IMR-90 (cell line): ENCODE data around the gene H2BK1. TPM values are rescaled to one million over a fixed set of nuclear protein-coding genes. Genes with fewer than 3 reads are reported as not detected.

Experiments
- ATAC-seq: fragments of 200-7000 bp; cut with Tn5 transposase; 2 replicates; pipeline ENCODE4 v1.9.1; 2020; ENCODE audit warnings: low read depth, mild to moderate bottlenecking, moderate library complexity
- BruUV-seq: library from RNA; stranded (reverse); fragments of 400-500 nt; replicated peaks from 2 replicates; lab custom pipeline; 2021; lab: Mats Ljungman, UMichigan
- CTCF ChIA-PET: fragments of 300-600 bp; formaldehyde crosslinking; extraction: SDS; loops from one replicate; lab custom pipeline; 2021; ENCODE audit warnings: antibody characterized with exemption; lab: Yijun Ruan, JAX
- POLR2A ChIA-PET: fragments of 300-600 bp; sonication (Branson Sonifier 250); formaldehyde crosslinking; loops from one replicate; lab custom pipeline; 2022; ENCODE audit warnings: antibody characterized with exemption; ENCODE audit not compliant: unreplicated experiment; lab: Charles Lee
- DNase-seq: peaks from one replicate; pipeline ENCODE4 v3.0.0; 2013
- H2AFZ ChIP-seq: replicated peaks from 2 replicates; pipeline ENCODE3; 2013; ENCODE audit warnings: low read length, mild to moderate bottlenecking; ENCODE audit not compliant: poor library complexity
- H2AK5ac ChIP-seq: 2 replicates; pipeline ENCODE4 v1.6.1; 2013; ENCODE audit warnings: low read depth, low read length, inconsistent platforms
- H2AK9ac ChIP-seq: replicated peaks from 2 replicates; pipeline ENCODE3; 2013; ENCODE audit warnings: mild to moderate bottlenecking, low read depth, low read length, moderate library complexity; ENCODE audit not compliant: poor library complexity
- H2BK120ac ChIP-seq: 2 replicates; pipeline ENCODE4 v1.6.1; 2013; ENCODE audit warnings: low read depth, low read length, inconsistent platforms
- H2BK15ac ChIP-seq: 3 replicates; pipeline ENCODE4 v1.6.1; 2013; ENCODE audit warnings: low read depth, low read length, inconsistent platforms
- H2BK20ac ChIP-seq: 2 replicates; pipeline ENCODE4 v1.6.1; 2013; ENCODE audit warnings: low read depth, mild to moderate bottlenecking, inconsistent platforms, low read length, moderate library complexity
- H2BK5ac ChIP-seq: 2 replicates; pipeline ENCODE4 v1.6.1; 2013; ENCODE audit warnings: mild to moderate bottlenecking, low read depth, low read length, inconsistent platforms; ENCODE audit not compliant: poor library complexity, severe bottlenecking
- H3K14ac ChIP-seq: replicated peaks from 2 replicates; pipeline ENCODE4 v1.6.1; 2013; ENCODE audit warnings: low read depth, low read length, inconsistent platforms
- H3K18ac ChIP-seq: 2 replicates; pipeline ENCODE4 v1.6.1; 2013; ENCODE audit warnings: low read depth, low read length, control low read depth
- H3K23ac ChIP-seq: 2 replicates; pipeline ENCODE4 v1.6.1; 2013; ENCODE audit warnings: low read depth, low read length, inconsistent platforms
- H3K27ac ChIP-seq: 2 replicates; pipeline ENCODE4 v1.5.1; 2013; ENCODE audit warnings: mild to moderate bottlenecking, control low read depth, low read length; ENCODE audit not compliant: insufficient read depth
- H3K27me3 ChIP-seq: 2 replicates; pipeline ENCODE4 v1.6.1; 2013; ENCODE audit warnings: low read length; ENCODE audit not compliant: control insufficient read depth, insufficient read depth
- H3K36me3 ChIP-seq: 2 replicates; pipeline ENCODE4 v1.6.1; 2013; ENCODE audit warnings: low read length, mixed read lengths; ENCODE audit not compliant: control insufficient read depth, insufficient read depth
- H3K4ac ChIP-seq: 2 replicates; pipeline ENCODE4 v1.6.1; 2013; ENCODE audit warnings: low read depth, low read length, inconsistent platforms
- H3K4me1 ChIP-seq: 2 replicates; pipeline ENCODE4 v1.6.1; 2013; ENCODE audit warnings: low read length, mixed read lengths; ENCODE audit not compliant: control insufficient read depth, insufficient read depth
- H3K4me2 ChIP-seq: 2 replicates; pipeline ENCODE4 v1.6.1; 2013; ENCODE audit warnings: low read depth, mild to moderate bottlenecking, control low read depth, low read length, moderate library complexity
- H3K4me3 ChIP-seq: 2 replicates; pipeline ENCODE4 v1.5.1; 2013; ENCODE audit warnings: low read depth, mild to moderate bottlenecking, control low read depth, low read length, moderate library complexity; ENCODE audit not compliant: insufficient read depth
- H3K56ac ChIP-seq: 2 replicates; pipeline ENCODE4 v1.6.1; 2013; ENCODE audit warnings: low read length, inconsistent platforms; ENCODE audit not compliant: insufficient read depth; ENCODE audit errors: extremely low read depth
- H3K79me1 ChIP-seq, 2 experiments: 2 replicates each; pipeline ENCODE4 v1.6.1; 2013; ENCODE audit warnings: low read length in 2 of 2, inconsistent platforms in 1 of 2, low read depth in 1 of 2
- H3K9ac ChIP-seq: 2 replicates; pipeline ENCODE4 v1.6.1; 2013; ENCODE audit warnings: low read depth, low read length, control low read depth
- H3K9me1 ChIP-seq: 2 replicates; pipeline ENCODE4 v1.6.1; 2013; ENCODE audit warnings: low read length, inconsistent platforms; ENCODE audit not compliant: insufficient read depth
- H3K9me3 ChIP-seq: 2 replicates; pipeline ENCODE4 v1.6.1; 2013; ENCODE audit warnings: low read length; ENCODE audit not compliant: control insufficient read depth, insufficient read depth
- H4K20me1 ChIP-seq: 2 replicates; pipeline ENCODE4 v1.6.1; 2013; ENCODE audit warnings: low read length, inconsistent platforms; ENCODE audit not compliant: insufficient read depth
- H4K5ac ChIP-seq: 2 replicates; pipeline ENCODE4 v1.6.1; 2013; ENCODE audit warnings: mild to moderate bottlenecking, low read depth, low read length, control low read depth
- H4K8ac ChIP-seq, 2 experiments: 2 replicates each; pipeline ENCODE4 v1.6.1; 2013; ENCODE audit warnings: low read depth in 2 of 2, low read length in 2 of 2, control low read depth in 1 of 2, inconsistent platforms in 1 of 2
- H4K91ac ChIP-seq: 2 replicates; pipeline ENCODE4 v1.6.1; 2013; ENCODE audit warnings: low read depth, low read length, inconsistent platforms; ENCODE audit not compliant: insufficient read depth
- CEBPB ChIP-seq: IDR thresholded peaks from 2 replicates; pipeline ENCODE4 v1.6.1; 2012; ENCODE audit warnings: low read depth, low read length, improper control_type of control experiment
- CTCF ChIP-seq: conservative IDR thresholded peaks from 2 replicates; pipeline ENCODE4 v1.5.1; 2012; ENCODE audit warnings: mild to moderate bottlenecking, low read depth, low read length, improper control_type of control experiment
- ELK1 ChIP-seq: fragments of 150-350 bp; IDR thresholded peaks from 2 replicates; pipeline ENCODE4 v1.6.1; 2016; ENCODE audit warnings: low read depth, mild to moderate bottlenecking, low read length, moderate library complexity, borderline replicate concordance
- FOS ChIP-seq: fragments of 150-350 bp; IDR thresholded peaks from 2 replicates; pipeline ENCODE4 v1.6.1; 2016; ENCODE audit warnings: low read depth, low read length
- MAFK ChIP-seq: IDR thresholded peaks from 2 replicates; pipeline ENCODE4 v1.6.1; 2012; ENCODE audit warnings: low read depth, low read length, improper control_type of control experiment
- MAZ ChIP-seq: IDR thresholded peaks from 2 replicates; pipeline ENCODE4 v1.6.1; 2012; ENCODE audit warnings: low read depth, mild to moderate bottlenecking, low read length, improper control_type of control experiment, moderate library complexity, borderline replicate concordance
- NFE2L2 ChIP-seq: fragments of 150-350 bp; IDR thresholded peaks from 2 replicates; pipeline ENCODE4 v1.6.1; 2016; ENCODE audit warnings: low read depth, mild to moderate bottlenecking, low read length
- POLR2A ChIP-seq: IDR thresholded peaks from 2 replicates; pipeline ENCODE4 v1.6.1; 2012; ENCODE audit warnings: mild to moderate bottlenecking, low read depth, low read length
- RAD21 ChIP-seq: IDR thresholded peaks from 2 replicates; pipeline ENCODE4 v1.6.1; 2012; ENCODE audit warnings: low read length, improper control_type of control experiment
- RCOR1 ChIP-seq: IDR thresholded peaks from 2 replicates; pipeline ENCODE4 v1.6.1; 2012; ENCODE audit warnings: mild to moderate bottlenecking, low read length, improper control_type of control experiment; ENCODE audit not compliant: insufficient replicate concordance
- RFX5 ChIP-seq: IDR thresholded peaks from 2 replicates; pipeline ENCODE4 v1.8.0; 2012; ENCODE audit warnings: low read depth, mild to moderate bottlenecking, low read length, moderate library complexity
- WGBS, 2 experiments: methylation state at CpG; one replicate each; pipeline versions ENCODE4 v1.1.5 to v1.1.7; 2013; ENCODE audit warnings: missing lambda C conversion rate in 2 of 2; ENCODE audit not compliant: insufficient read length in 1 of 2; ENCODE audit errors: extremely low coverage in 2 of 2; 5-methylcytosine and 5-hydroxymethylcytosine counted together
- dilution Hi-C: fragments of 300-500 bp; cut with HindIII; formaldehyde crosslinking; loops from one replicate; pipeline ENCODE4 v1.14.3; 2018; ENCODE audit warnings: low sequenced_read_pairs; ENCODE audit not compliant: unreplicated experiment
- in situ Hi-C: fragments of 300-500 bp; cut with MboI; formaldehyde crosslinking; loops from 3 replicates; pipeline ENCODE4 v1.14.3; 2019; ENCODE audit warnings: low sequenced_read_pairs, inconsistent platforms, mixed read lengths
- intact Hi-C: fragments of 100-400 bp; cut with micrococcal nuclease; formaldehyde crosslinking; loops from 2 replicates; pipeline ENCODE4 v1.10.0; 2022
- polyA plus RNA-seq, 3 experiments: library from polyadenylated mRNA; depleted of rRNA; stranded (reverse); fragments of >200 nt; gene quantifications; 2 replicates each; pipeline ENCODE4 v1.2.3, GENCODE V29; 2012; ENCODE audit warnings: low replicate concordance in 1 of 3
- total RNA-seq: library from RNA; depleted of rRNA; stranded (reverse); fragments of >200 nt; gene quantifications from 2 replicates; pipeline ENCODE4 v1.2.3, GENCODE V29; 2012

The H2BK1 gene
- total and polyA plus RNA-seq, 2 of the 4 experiments (the other 2 are of a cell fraction), result not detected

- no peak overlapping the region for H2AK5ac ChIP-seq
- no peak overlapping the region for H3K18ac ChIP-seq
- peaks cover 0 to 12% of the 10 kb centered on the region in 2 experiments; a peak in 1 of 4 replicates for H3K79me1 ChIP-seq
- H3K9ac ChIP-seq, result no peak overlapping the region
- no peak for DNase-seq
- TF ChIP-seq RAD21 (no peak), RCOR1 (no peak), MAFK (no peak), ELK1 (no peak), CEBPB (no peak), FOS (no peak), MAZ (no peak), RFX5 (no peak), NFE2L2 (no peak), POLR2A (no peak), CTCF (no peak)
- H3K27me3 ChIP-seq, result peaks cover 26% of the 10 kb centered on the region
- H4K91ac ChIP-seq, result no peak overlapping the region
- H2BK5ac ChIP-seq, result no peak overlapping the region
- H3K14ac ChIP-seq, result no peak overlapping the region
- H2BK20ac ChIP-seq, result no peak overlapping the region
- dilution Hi-C loops, result no loop called here
- intact Hi-C loops, result no loop called here
- H3K27ac ChIP-seq, result no peak overlapping the region
- H4K8ac ChIP-seq, result no peak overlapping the region
- ATAC-seq, result no peak
- no peak overlapping the region for H3K4me3 ChIP-seq
- no peak overlapping the region for H3K4ac ChIP-seq
- H3K9me1 ChIP-seq, result no peaks in the 10 kb centered on the region
- CTCF ChIA-PET, result no interaction called here
- H3K4me1 ChIP-seq, result peaks cover 10% of the 10 kb centered on the region
- no peak overlapping the region for H3K56ac ChIP-seq
- H3K4me2 ChIP-seq, result no peak overlapping the region
- BruUV-seq, result no TSS peak
- no peaks in the 10 kb centered on the region for H3K36me3 ChIP-seq
- POLR2A ChIA-PET, result no interaction called here
- no peaks in the 10 kb centered on the region for H3K9me3 ChIP-seq
- no peak overlapping the region for H2BK120ac ChIP-seq
- H2AFZ ChIP-seq, result no peak overlapping the region
- no peaks in the 10 kb centered on the region for H4K20me1 ChIP-seq
- H3K23ac ChIP-seq, result no peak overlapping the region
- in situ Hi-C loops, result no loop called here
- H2BK15ac ChIP-seq, result no peak overlapping the region
- H4K5ac ChIP-seq, result no peak overlapping the region
- WGBS, 2 experiments, result 62% methylated on average over 11 of the region's 16 CpGs; no CpG with 5 or more reads in 1 of the 2 experiments
- no peak overlapping the region for H2AK9ac ChIP-seq
These were observed 46.2 kb upstream of the H2BK1 start for GRCh38 chr7:151256410-151257045.
